Upper lobe of left lung (tissue), 4 donors: ENCODE measurements around the gene PARP11.

Experiments used
- POLR2A ChIP-seq, 4 donors: fragments of 450-650 bp; IDR thresholded peaks; one replicate each; pipeline ENCODE4 v1.5.1; 2016 to 2017; ENCODE audit warnings: antibody characterized with exemption in 4 of 4, mild to moderate bottlenecking in 2 of 4
- POLR2AphosphoS5 ChIP-seq, 2 donors: sonication (generic); formaldehyde crosslinking; IDR thresholded peaks; one replicate each; pipeline ENCODE4 v1.5.1; 2017; ENCODE audit warnings: antibody characterized with exemption in 2 of 2

DNA sequence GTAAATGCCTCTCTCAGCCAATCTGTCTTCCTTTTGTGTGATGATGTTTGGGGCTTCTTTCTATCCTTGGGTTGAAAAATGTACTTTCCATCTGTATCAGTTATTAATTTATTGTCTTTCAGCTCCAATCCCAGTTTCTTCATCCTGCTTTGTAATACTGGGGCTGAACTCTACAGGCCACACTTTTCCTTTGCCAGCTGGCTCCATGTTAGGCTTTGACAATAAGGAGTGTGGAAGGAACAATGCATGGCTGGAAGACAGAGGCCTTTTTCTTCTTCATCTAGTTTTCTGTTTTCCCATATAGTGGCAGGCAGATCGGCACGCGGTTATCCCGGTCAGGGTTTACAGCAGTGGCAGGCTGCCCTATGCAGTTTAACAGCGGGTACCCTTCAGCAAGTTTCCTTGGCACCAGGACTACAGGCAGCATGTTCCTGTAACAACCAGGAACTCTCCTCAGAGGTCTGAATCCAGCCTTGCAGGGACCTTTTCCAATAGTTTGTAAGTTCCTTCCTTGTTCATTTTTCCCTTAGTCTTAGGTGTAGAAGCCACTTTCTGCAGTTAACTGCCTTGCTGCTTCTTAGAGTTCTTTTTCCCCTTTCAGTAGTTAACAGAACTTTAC lies 81.8 kb downstream of the PARP11 start:
- TF ChIP-seq POLR2A (IDR thresholded peaks at IDR 0.05) (no peak), POLR2AphosphoS5 (IDR thresholded peaks at IDR 0.05) (no peak)
